DMS 273 (cell line): ENCODE data around the gene RPRML.
"Not testable (repeated sequence)": the region's sequence is repeated elsewhere in the genome, so short reads cannot be mapped to it uniquely, and the experiment has no call there.

Experiments
- DNase-seq: peaks from one replicate; lab custom pipeline; 2025; ENCODE audit not compliant: unreplicated experiment; lab: John Stamatoyannopoulos, UW

The RPRML gene

DNA sequence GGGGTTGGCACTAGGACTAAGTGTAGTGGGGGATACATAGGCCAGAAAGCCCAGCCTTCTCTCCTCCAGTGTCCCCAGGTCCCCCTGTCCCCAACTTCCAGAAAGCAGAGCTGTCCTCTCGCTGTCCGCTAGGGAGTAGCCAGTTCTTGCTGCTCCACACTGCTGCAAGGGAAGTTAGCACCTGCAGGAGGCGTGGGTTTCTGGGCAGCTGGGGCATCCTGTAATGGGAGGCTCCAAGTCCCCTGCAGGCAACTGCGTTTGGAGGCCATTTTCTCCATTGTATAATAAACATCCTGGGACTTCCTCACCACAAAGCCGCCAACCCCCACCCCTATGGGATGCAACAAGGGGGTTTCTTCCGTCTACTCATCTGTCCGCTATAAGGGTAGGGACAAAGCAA, 1.7 kb downstream of the RPRML start:
- DNase-seq, result peak; percentile 94

DNA sequence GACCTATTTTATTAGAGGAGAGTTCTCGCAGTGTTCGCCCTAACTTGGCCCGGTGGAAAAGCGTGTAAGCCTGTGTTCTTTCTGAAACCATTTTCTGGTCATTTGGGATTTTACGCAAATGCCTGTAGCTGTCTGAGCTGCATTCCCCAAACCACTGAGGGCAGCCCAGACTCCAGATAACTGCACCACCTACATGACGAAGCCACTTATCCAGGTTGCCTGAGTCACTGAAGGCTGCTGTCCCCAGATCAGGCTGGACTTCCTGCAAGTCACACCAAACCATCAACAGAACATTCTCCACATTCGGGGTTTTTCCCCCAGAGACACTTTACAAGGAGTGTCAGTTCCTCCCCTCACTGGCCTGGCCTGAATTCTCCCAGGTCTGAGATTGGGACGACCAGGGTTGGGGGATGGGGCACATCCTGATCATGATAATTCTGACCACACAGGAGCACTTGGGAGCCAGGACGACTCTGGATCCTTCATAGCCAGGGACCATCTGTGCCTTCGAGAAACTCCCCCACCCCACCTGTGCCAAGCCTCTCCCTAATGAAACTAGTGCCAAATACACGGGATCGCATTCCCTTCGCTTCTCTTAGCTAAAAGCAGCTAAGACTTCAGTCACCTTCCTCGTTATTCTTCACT, 2.3 kb downstream of the RPRML start:
- DNase-seq, result peak; percentile 75

DNA sequence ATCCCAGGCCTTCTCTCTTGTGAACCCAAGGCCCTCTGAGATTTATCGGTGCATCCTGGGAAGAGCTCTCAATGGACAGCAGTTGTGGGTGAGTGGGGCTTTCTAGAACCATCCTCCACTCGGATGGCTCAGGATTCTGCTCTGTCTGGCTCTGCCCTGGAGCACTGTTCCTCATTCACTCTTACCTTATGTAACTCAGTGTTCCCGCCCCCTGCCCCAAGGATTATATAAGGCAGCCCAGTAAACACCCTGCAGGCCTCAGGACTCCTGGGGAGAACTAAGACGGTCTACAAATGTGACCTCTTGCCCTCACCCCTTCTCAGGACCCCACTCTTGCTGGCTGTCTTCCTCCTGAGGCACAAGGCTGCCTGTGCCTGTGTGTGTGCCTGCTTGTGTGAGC, 3.8 kb downstream of the RPRML start:
- no peak for DNase-seq

DNA sequence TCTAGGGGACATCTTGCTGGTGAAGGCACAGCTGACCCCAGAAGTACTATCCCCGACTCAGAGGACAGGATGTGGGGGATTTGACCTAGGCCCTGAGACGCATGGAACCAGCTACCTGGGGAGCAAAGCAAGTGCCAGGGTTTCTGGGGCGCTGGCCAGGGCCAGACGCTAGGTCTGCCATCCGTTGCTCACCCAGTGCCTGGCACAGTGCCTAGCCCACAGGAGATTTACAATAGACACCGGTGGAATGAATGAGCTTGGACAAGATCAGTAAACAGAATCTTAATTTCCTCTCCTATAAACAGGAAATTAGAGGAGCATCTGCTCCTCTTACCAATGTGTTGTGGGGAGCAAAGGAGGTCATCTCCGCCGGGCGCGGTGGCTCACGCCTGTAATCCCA, 5.0 kb downstream of the RPRML start:
- DNase-seq, result peak; percentile 72

DNA sequence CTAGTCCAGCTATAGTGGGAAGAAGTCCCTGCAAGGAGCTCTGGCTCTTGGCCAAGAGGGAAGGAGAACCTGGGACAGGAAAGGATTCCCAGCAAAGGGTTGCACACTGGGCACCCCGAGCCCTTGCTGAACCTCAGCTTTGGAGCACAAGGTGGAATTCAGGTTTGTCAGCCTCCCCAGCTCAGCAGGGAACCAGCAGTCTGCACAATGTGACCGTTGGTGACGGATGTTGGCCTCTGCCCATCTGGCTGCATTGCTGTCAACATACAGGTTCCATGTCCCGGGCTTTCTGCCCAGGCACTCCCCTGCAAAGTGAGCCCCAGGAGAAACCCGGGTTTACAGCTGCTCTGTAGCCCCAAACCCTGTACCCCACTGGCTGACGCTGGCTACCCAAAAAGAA, 6.7 kb downstream of the RPRML start:
- DNase-seq, result peak; percentile 71

DNA sequence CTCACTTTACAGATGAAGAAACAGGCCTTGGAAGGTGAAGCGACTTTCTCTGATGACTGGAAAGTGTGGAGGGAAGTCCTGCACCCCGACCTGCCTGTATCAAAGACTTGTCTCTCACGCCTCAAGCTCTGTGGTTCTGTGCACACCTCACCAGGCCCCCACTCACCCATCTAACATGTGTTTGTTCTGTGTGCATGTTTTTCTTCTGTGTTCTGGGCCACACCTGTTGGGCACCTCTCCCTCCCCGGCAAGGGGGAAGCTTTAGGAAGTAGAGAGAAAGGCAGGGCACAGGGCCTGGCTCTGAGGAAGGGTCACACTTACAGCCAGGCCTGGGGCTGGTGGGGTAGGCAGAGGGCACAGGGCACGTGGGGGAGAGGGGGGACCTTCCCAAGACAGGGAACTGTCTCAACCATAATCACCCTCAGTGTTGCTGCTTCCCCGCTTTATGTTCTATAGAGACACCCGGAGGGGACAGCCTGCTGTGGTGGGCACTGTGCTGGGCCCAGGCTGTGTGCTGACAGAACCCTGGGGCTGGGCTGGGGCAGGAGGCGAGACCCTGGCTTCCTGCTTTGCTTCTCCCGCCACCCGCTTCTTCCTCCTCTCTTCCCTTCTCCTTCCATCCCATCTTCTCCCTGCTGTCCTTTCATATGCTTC, 7.3 kb downstream of the RPRML start:
- no peak for DNase-seq

DNA sequence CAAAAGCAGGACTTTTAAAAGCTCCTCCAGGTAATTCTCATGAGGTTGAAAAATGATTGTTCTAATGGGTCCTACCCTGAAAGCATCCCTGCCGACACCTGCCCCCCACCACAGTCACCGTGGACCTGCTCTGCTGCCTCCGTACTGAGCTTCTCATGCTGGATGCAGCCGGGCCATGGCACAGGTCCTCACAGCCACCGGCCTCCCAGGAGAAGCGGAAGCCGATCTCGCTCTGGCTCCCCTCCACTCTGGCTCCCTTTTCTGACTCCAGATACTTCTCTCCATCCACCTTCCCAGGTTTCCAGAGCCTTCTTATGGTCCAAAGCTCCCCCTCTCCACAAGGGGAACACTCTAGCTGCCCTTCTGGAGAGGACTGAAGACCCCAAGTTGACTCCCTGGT, 10.2 kb downstream of the RPRML start:
- no peak for DNase-seq

DNA sequence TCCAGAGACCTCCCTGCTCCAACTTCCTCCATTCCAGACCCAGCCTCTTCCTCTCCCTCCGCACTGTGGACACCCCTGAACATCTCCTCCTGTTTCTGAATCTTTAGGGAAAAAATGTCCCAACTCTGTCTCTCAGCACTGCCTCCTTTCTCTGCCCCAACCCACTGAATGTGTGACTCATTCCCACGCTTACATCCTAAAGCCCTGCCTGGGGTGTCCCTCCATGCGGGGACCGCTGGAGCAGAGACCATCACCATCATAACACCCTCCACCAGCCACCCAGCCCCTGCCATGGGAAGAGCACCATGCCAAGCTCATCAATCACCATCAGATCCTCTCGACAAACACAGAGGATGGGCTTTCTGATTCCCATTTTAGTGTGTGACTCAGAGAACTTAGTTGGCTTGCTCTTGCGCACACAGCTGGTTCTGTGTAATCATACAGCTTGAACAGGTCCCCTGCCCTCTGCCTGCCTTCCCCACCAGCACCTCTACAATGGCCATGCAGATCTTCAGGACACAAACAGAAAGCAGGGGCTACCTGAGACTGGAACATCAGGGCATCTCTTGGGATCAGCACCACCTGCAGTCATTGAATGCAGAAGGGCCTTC, 10.7 kb downstream of the RPRML start:
- DNase-seq, result no peak

DNA sequence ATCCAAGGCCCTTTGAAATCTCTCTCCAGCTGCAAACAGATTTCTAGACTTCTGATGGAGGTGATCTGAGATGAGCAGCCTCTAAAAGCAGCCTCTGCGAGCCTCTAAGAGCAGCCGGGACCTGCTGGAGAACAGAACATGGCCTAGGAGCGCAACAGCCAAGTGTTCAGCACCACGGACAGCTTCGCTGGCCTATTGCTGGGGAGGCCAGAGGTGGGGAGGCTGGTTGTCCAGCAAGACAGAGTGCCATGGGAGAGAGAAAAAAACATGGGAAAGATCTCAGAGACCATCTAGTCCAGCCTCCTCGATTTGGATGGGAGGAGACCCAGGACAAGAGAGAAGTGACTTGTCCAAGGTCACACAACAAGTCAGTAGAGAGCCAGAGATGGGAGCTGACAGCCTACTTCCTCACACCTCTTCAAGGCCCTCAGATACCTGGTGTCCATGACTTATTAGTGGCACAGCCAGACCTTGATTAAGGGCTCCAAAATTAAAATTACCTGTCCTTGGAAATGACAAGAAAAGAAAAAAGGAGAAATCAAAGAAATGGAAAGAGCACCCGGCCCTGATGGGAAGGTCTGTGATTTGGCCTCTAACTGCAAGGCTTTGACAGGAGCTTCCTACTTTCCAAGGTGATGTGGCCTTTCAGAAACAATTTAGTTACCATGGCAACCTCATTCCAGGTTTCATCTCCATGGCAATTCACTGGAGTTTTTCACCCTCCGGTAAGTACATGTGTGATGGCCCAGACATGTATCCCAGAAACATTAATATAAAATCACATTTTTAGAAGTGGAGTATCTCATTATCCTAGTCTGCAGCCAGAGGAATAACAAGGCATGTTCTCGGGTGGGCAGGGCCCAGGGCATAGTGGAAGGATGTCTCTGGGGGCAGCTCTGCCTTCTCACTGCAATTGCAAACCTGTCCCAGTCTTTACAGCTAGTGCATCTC, 14.5 kb downstream of the RPRML start:
- no peak for DNase-seq

DNA sequence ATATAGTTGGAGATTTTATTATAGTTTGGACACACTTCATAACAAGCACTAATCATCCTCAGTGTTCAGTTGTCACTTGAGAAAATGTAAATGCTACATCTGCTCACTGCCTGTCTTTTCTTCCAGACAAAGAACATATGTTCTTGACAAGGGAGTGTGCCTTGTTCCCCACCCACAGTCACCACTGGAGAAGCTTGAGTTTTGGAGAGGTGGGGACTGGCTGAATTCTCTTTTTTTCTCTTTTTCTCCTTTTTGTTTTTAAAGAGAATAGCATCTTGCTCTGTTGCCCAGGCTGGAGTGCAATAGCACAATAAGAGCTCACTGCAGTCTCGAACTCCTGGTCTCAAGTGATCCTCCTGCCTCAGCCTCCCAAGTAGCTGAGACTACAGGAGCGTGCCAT, 15.5 kb downstream of the RPRML start:
- no peak for DNase-seq

DNA sequence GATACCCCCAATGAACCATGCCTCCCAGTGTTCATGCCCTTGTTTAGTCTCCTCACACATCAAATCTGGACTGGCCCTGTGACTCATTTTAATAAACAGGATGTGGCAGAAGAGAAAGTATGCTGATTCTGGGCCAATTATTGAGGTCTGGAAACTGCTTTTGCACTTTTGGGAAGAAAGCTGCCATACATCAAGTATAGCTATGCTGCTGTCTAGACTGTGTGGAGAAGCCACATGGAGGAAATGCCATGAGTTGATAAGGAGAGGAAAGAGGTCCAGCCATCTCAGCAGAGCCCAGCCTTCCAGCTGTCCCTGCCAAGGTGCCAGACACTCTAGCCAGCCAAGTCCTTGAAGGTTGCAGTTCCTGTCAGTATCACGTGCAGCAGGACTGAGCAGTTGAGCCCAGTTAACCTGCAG, 16.7 kb downstream of the RPRML start:
- no peak for DNase-seq

DNA sequence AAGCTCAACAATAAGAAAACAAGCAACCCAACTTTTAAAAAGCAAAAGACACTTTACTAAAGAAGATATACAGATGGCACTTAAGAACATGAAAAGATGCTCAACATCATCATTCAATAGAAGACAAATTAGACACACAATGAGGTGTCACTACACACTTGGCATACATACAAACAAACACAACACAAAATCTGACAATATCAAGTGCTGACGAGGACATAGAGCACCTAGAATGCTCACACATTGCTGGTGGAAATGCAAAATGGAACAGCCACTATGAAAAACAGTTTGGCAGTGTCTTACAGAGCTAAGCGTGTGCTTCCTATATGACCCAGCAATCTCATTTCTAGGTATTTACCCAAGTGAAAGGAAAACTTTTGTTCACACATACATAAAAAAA, 18.9 kb downstream of the RPRML start:
- no peak for DNase-seq

DNA sequence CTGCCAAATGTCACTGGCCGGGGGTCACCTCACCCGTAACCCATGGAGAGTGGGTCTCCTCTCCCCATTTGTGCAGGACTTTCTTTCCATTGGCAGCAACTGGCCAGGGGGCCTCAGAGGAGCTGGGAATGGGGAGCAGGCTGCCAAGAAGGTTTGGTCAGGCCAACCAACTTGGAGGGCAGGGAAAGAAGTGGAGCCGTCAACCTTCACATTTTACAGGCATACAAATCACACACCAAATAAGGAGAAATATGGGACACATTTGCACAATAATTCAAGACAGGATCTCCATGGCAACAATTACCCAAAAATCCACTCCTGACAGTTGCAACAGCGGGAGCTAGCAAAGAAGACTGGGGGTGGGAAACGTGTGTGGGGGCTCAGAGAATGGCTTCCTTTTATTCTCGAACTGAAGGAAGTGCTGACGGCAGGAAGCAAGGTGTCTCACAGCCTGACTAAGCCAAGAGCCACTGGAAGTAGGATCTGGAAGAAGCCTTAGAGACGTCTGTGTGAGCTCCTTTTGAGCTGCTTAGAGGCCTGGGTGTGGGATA, 20.9 kb downstream of the RPRML start:
- no peak for DNase-seq

DNA sequence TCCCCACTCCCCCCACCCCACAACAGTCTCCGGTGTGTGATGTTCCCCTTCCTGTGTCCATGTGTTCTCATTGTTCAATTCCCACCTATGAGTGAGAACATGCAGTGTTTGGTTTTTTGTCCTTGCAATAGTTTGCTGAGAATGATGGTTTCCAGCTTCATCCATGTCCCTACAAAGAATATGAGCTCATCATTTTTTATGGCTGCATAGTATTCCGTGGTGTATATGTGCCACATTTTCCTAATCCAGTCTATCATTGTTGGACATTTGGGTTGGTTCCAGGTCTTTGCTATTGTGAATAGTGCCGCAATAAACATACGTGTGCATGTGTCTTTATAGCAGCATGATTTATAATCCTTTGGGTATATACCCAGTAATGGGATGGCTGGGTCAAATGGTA, 25.9 kb downstream of the RPRML start:
- DNase-seq, result not testable (repeated sequence)

DNA sequence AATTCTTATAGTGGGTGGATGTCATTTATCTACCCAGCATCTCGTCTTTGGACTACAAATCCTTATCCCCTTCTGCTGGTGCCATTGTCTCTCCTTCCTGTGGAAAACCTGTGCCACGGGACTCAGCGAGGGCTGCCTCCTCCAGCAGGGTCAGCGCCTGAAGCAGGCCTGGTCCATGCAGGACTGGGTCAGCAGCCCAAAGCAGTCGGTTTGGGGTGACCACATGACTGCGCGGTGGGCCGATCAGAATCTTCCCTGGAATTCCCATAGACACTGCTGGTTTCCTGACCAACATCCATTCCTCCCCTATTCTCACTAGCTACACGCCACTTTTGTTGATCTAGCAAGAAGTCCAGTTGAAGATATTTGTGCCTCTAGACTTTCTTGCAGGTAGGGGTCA, 26.9 kb downstream of the RPRML start:
- DNase-seq, result no peak

DNA sequence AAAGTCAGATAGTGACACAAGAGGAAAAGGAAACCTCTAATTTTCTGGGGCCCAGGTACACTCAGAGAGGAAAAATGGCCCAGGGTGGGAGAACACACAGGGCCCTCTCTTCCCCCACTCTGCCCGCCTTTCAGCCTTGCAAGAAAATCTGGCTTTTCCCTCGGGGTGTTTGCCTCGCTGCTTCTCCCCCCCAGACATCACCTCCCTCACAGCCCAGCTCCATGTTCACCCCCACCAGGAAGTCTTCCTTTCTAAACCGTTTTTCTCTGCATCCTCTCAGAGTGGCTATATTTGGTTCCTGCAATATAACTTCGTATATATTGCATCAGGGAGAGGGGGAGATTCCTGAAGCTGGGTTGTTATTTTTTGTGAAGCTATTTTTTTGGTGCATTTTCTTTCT, 27.3 kb downstream of the RPRML start:
- no peak for DNase-seq

DNA sequence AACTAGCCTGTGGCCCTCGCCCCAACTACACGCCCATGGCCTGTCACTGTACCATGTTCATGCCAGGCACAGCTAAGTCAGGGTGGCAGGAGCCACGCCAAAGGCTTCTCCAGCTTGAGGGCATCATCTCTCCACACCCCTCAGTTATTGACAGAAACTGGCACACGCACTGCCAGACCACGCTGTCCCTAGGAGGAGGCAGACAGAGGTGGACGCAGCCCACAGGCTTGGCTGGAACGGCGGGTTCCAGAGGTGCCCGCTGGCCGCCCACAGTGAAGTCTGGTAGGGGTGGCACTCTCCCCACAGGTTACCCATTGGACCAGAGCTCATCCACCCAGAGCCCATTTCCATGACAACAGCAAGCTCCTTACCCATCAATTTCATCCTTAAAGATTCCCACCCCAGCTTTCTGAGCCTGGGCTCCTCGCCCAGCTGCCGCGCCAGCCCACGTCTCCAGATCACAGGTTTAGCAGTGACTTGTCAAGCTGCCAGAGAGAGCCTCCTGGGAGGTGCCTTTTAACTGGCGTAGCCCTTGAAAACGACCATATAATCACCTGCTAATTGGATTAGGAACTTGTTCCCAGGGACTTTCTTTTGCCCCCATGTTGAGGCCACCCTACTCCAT, 27.9 kb downstream of the RPRML start:
- peak; percentile 75 for DNase-seq

DNA sequence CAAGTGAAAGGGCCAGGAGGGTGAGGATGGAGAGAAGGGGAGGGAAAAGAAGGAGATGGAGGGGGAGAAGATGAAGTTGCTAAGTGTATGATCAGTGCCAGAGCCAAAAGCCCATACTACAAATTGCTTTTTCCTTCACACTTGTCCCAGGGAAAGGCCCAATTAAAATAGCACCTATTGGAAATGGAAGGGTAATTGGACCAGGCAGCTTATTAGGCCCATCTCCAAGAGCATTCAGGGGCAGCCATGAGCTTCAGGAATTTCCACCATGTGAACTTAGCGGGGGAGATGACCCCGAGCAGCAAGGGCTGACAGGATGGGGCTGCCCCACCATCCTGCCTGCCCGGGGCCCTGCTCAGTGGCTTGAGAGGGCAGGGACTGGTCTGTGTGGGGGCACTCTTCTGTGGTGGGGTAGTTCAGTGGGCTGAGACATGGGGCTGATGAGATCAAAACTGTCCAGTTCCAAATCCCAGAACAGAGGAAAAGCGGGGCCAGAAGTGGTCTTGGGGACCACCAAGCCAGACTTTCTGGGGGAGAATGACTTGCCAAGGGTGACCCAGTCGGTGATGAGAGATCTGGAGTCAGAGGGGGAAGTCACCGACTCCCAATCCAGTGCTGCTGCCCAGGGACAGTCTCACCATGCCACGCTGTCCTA, 28.6 kb downstream of the RPRML start:
- no peak for DNase-seq

DNA sequence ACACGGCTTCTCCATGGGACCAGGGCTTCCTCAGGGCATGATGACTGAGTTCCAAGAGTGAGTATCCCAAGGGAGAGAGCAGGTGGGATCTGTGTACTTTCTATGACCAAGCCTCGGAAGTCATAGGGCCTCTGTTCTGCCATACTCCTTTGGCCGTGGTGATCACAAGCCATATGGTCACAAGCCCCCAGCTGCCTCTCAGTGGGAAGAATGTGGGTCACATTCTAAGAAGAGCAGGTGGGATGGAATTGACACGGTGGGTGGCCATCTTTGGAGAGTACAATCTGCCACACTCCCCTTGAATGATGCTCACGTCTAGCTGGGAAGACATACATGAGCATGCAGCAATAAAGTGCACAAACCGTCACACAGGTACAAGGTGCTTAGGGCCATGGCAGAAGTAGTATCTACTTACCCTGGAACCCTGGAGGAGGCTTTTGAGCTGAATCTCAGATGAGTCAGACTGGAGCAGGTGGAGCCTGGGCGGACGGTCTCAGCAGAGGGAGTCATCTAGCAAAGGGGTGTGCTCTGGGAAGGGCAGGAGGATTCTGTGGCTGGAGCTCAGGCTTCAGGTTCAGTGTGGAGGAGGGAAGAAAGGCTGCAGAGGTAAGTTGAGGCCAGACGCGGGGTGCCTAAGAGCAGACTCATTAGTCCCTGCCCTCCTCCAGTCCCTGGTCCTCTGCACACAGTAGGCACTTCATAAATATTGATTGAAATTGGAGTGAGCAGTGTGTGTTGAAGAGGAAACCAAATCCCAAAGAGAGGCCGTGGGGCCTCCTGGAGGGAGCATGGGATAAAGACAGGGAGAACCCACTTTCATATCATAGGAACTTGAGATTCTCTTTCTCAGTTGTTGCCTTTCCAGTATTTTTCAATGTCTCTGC, 29.5 kb downstream of the RPRML start:
- peak; percentile 57 for DNase-seq
